Activated CD8-positive, alpha-beta T cell treated with anti-CD3 and anti-CD28 coated beads for 36 hours (primary cell): ENCODE results near the gene ADGRL4. TPM values are rescaled to one million over a fixed set of nuclear protein-coding genes. Genes with fewer than 3 reads are reported as not detected.

Experiments used
- ATAC-seq: fragments of 200-7000 bp; cut with Tn5 transposase; one replicate; pipeline ENCODE4 v1.10.0; 2021; ENCODE audit warnings: mild to moderate bottlenecking, moderate library complexity
- CTCF ChIA-PET: fragments of 350-600 bp; sonication (Branson Sonifier 250); formaldehyde crosslinking; loops from one replicate; lab custom pipeline; 2021; ENCODE audit warnings: antibody characterized with exemption; lab: Charles Lee
- POLR2A ChIA-PET: fragments of 350-600 bp; sonication (Branson Sonifier 250); formaldehyde crosslinking; loops from one replicate; lab custom pipeline; 2021; ENCODE audit warnings: antibody characterized with exemption; lab: Charles Lee
- DNase-seq: peaks from one replicate; pipeline ENCODE4 v3.0.0-alpha.2; 2020
- H3K27ac Mint-ChIP-seq: one replicate; pipeline ENCODE4 v1.8.0; 2021; ENCODE audit warnings: mild to moderate bottlenecking, mixed read lengths
- H3K27me3 Mint-ChIP-seq: one replicate; pipeline ENCODE4 v1.8.0; 2021; ENCODE audit warnings: mixed read lengths
- H3K36me3 Mint-ChIP-seq: one replicate; pipeline ENCODE4 v1.8.0; 2021; ENCODE audit warnings: low read depth, mixed read lengths
- H3K4me1 Mint-ChIP-seq: one replicate; pipeline ENCODE4 v1.8.0; 2021; ENCODE audit warnings: low read depth, mixed read lengths
- H3K4me3 Mint-ChIP-seq: one replicate; pipeline ENCODE4 v1.8.0; 2021; ENCODE audit warnings: mild to moderate bottlenecking, moderate library complexity, mixed read lengths
- H3K9me3 Mint-ChIP-seq: one replicate; pipeline ENCODE4 v1.8.0; 2021; ENCODE audit warnings: mixed read lengths
- CTCF ChIP-seq: fragments of 200-600 bp; IDR thresholded peaks from one replicate; pipeline ENCODE4 v1.8.0; 2022; ENCODE audit warnings: antibody characterized with exemption, mild to moderate bottlenecking
- intact Hi-C: fragments of 100-400 bp; cut with micrococcal nuclease; formaldehyde crosslinking; loops from one replicate; pipeline ENCODE4 v1.10.0; 2022
- total RNA-seq, 2 experiments: library from RNA; stranded (reverse); gene quantifications; one replicate each; pipeline ENCODE4 v1.2.3, GENCODE V29; 2021

ADGRL4 gene
- total RNA-seq, 2 experiments from 2014 or later: not detected

GRCh38 chr1:79012500-79012899 lies 6.0 kb upstream of the ADGRL4 start:
- CTCF ChIA-PET: no interaction called here
- intact Hi-C loops: no loop called here

GRCh38 chr1:79010589-79010988 lies 4.1 kb upstream of the ADGRL4 start:
- Mint-ChIP-seq H3K4me3 (no peak overlapping the region), H3K36me3 (no peaks in the 10 kb centered on the region), H3K27me3 (peaks cover 1% of the 10 kb centered on the region), H3K4me1 (no peaks in the 10 kb centered on the region), H3K9me3 (peaks cover 1% of the 10 kb centered on the region), H3K27ac (no peak overlapping the region)
- POLR2A ChIA-PET: no interaction called here
- intact Hi-C loops: no loop called here
- CTCF ChIA-PET: no interaction called here
- DNase-seq (no peak), ATAC-seq (no peak)
- no peak for TF ChIP-seq CTCF

More at GRCh38 chr1:79012500-79012899, 6.0 kb upstream of the ADGRL4 start:
- Mint-ChIP-seq H3K27ac (no peak overlapping the region), H3K4me3 (no peak overlapping the region), H3K27me3 (no peaks in the 10 kb centered on the region), H3K4me1 (no peaks in the 10 kb centered on the region), H3K9me3 (no peaks in the 10 kb centered on the region), H3K36me3 (no peaks in the 10 kb centered on the region)
- ATAC-seq: no peak
- POLR2A ChIA-PET: no interaction called here
- TF ChIP-seq CTCF: no peak
- DNase-seq: no peak

GRCh38 chr1:79005945-79006344 lies 585 bp downstream of the ADGRL4 start:
- POLR2A ChIA-PET: no interaction called here
- no peaks in the 10 kb centered on the region for H3K36me3 Mint-ChIP-seq
- peaks cover 1% of the 10 kb centered on the region for H3K27me3 Mint-ChIP-seq
- H3K4me3 Mint-ChIP-seq: no peak overlapping the region
- peaks cover 1% of the 10 kb centered on the region for H3K9me3 Mint-ChIP-seq
- no peaks in the 10 kb centered on the region for H3K4me1 Mint-ChIP-seq
- DNase-seq (no peak), ATAC-seq (no peak)
- CTCF ChIA-PET: interaction anchor here (0.6 to 1.0 kb wide), 2 partner anchors 19 to 249 kb away, joined by 3 read pairs; no protein-coding TSS in a partner anchor
- intact Hi-C loops: no loop called here
- no peak for TF ChIP-seq CTCF
- no peak overlapping the region for H3K27ac Mint-ChIP-seq

- ChIA-PET CTCF (interaction anchor here (1.0 kb wide), 1 partner anchor 248 kb away, joined by 3 read pairs; no protein-coding TSS in a partner anchor), POLR2A (no interaction called here)
- Mint-ChIP-seq H3K9me3 (peaks cover 1% of the 10 kb centered on the region), H3K4me3 (no peak overlapping the region), H3K4me1 (no peaks in the 10 kb centered on the region), H3K36me3 (no peaks in the 10 kb centered on the region), H3K27me3 (peaks cover 1% of the 10 kb centered on the region), H3K27ac (no peak overlapping the region)
- intact Hi-C loops: no loop called here
- ATAC-seq (no peak), DNase-seq (no peak)
- TF ChIP-seq CTCF: no peak
These were observed 1.6 kb downstream of the ADGRL4 start for GRCh38 chr1:79004916-79005315.

- DNase-seq (no peak), ATAC-seq (no peak)
- intact Hi-C loops: no loop called here
- no peaks in the 10 kb centered on the region for H3K27me3 Mint-ChIP-seq
- ChIA-PET POLR2A (no interaction called here), CTCF (no interaction called here)
- no peak for TF ChIP-seq CTCF
- no peak overlapping the region for H3K27ac Mint-ChIP-seq
- H3K4me1 Mint-ChIP-seq: no peaks in the 10 kb centered on the region
- H3K9me3 Mint-ChIP-seq: no peaks in the 10 kb centered on the region
- H3K4me3 Mint-ChIP-seq: no peak overlapping the region
- H3K36me3 Mint-ChIP-seq: no peaks in the 10 kb centered on the region
These were observed 9.7 kb downstream of the ADGRL4 start for GRCh38 chr1:78996791-78997190.
